Osteoblast (primary cell): ENCODE data around the gene PRELP. TPM values are rescaled to one million over a fixed set of nuclear protein-coding genes. Genes with fewer than 3 reads are reported as not detected.
A peak's percentile ranks its signal among the peaks of the same experiment; 100 is the strongest.

Experiments
- DNase-seq: peaks from one replicate; pipeline ENCODE4 v3.0.0; 2011; ENCODE audit warnings: low spot score, mixed read lengths; ENCODE audit not compliant: insufficient read length; ENCODE audit errors: missing footprints
- H2AFZ ChIP-seq: 2 replicates; pipeline ENCODE4 v1.6.0; 2011; ENCODE audit warnings: mild to moderate bottlenecking, low read length
- H3K27ac ChIP-seq: 2 replicates; pipeline ENCODE4 v1.5.1; 2011; ENCODE audit warnings: mild to moderate bottlenecking, low read depth, low read length, moderate library complexity
- H3K27me3 ChIP-seq: 2 replicates; pipeline ENCODE4 v1.6.0; 2012; ENCODE audit warnings: mild to moderate bottlenecking, control low read depth, inconsistent platforms, low read length, moderate library complexity; ENCODE audit not compliant: insufficient read depth
- H3K36me3 ChIP-seq: 2 replicates; pipeline ENCODE4 v1.5.1; 2011; ENCODE audit warnings: mild to moderate bottlenecking, low read length, control low read depth, moderate library complexity; ENCODE audit not compliant: insufficient read depth
- H3K4me1 ChIP-seq: 2 replicates; pipeline ENCODE4 v1.5.1; 2011; ENCODE audit warnings: mild to moderate bottlenecking, low read length, control low read depth, moderate library complexity; ENCODE audit not compliant: insufficient read depth
- H3K4me2 ChIP-seq: 2 replicates; pipeline ENCODE4 v1.6.0; 2011; ENCODE audit warnings: mild to moderate bottlenecking, low read length; ENCODE audit not compliant: insufficient read depth
- H3K4me3 ChIP-seq: fragments of 200-600 bp; sonication (generic); 3 replicates; pipeline ENCODE4 v1.5.1; 2012; ENCODE audit warnings: mild to moderate bottlenecking, low read length, inconsistent platforms; ENCODE audit not compliant: insufficient read depth
- H3K79me2 ChIP-seq: 2 replicates; pipeline ENCODE4 v1.6.0; 2012; ENCODE audit warnings: mild to moderate bottlenecking, low read length, control low read depth, inconsistent platforms; ENCODE audit not compliant: insufficient read depth
- H3K9me3 ChIP-seq: 2 replicates; pipeline ENCODE4 v1.5.1; 2011; ENCODE audit warnings: low read depth, low read length, control low read depth
- H4K20me1 ChIP-seq: 2 replicates; pipeline ENCODE4 v1.6.0; 2012; ENCODE audit warnings: mild to moderate bottlenecking, low read length, control low read depth; ENCODE audit not compliant: insufficient read depth
- CTCF ChIP-seq: IDR thresholded peaks from 2 replicates; pipeline ENCODE4 v1.5.1; 2011; ENCODE audit warnings: mild to moderate bottlenecking, low read depth, low read length, moderate library complexity; ENCODE audit errors: extremely low read depth
- total RNA-seq: library from RNA; depleted of rRNA; stranded (reverse); fragments of >200 nt; gene quantifications from 2 replicates; pipeline ENCODE4 v1.2.3, GENCODE V29; 2012

The PRELP gene
- total RNA-seq, 1 donor = 0.36 TPM

- Histone ChIP-seq H3K79me2 (no peaks in the 10 kb centered on the region), H3K4me1 (peaks cover 25% of the 10 kb centered on the region), H3K9me3 (no peaks in the 10 kb centered on the region), H3K27ac (no peak overlapping the region), H3K4me3 (no peak overlapping the region), H4K20me1 (no peaks in the 10 kb centered on the region), H2AFZ (no peak overlapping the region), H3K4me2 (no peak overlapping the region), H3K36me3 (no peaks in the 10 kb centered on the region), H3K27me3 (peaks cover 5% of the 10 kb centered on the region)
- DNase-seq = no peak
- TF ChIP-seq CTCF = no peak
These were observed 13.5 kb upstream of the PRELP start for GRCh38 chr1:203462143-203462542.

- Histone ChIP-seq H2AFZ (no peak overlapping the region), H4K20me1 (no peaks in the 10 kb centered on the region), H3K27ac (peak overlapping the region; percentile 24), H3K4me1 (peaks cover 28% of the 10 kb centered on the region), H3K36me3 (no peaks in the 10 kb centered on the region), H3K27me3 (peaks cover 5% of the 10 kb centered on the region), H3K4me3 (no peak overlapping the region), H3K9me3 (no peaks in the 10 kb centered on the region), H3K4me2 (peak overlapping the region; percentile 16), H3K79me2 (no peaks in the 10 kb centered on the region)
- no peak for DNase-seq
- TF ChIP-seq CTCF = no peak
These were observed 12.7 kb upstream of the PRELP start for GRCh38 chr1:203462878-203463277.

GRCh38 chr1:203463469-203464062, 12.0 kb upstream of the PRELP start:
- peaks cover 28% of the 10 kb centered on the region for H3K4me1 ChIP-seq
- no peaks in the 10 kb centered on the region for H3K36me3 ChIP-seq
- H2AFZ ChIP-seq = peak overlapping the region; percentile 83
- H3K79me2 ChIP-seq = no peaks in the 10 kb centered on the region
- H3K9me3 ChIP-seq = no peaks in the 10 kb centered on the region
- H3K4me3 ChIP-seq = no peak overlapping the region
- peaks cover 3% of the 10 kb centered on the region for H3K27me3 ChIP-seq
- DNase-seq = no peak
- no peaks in the 10 kb centered on the region for H4K20me1 ChIP-seq
- peak overlapping the region; percentile 28 for H3K4me2 ChIP-seq
- H3K27ac ChIP-seq = peak overlapping the region; percentile 24
- no peak for TF ChIP-seq CTCF

GRCh38 chr1:203464226-203464625, 11.4 kb upstream of the PRELP start:
- H2AFZ ChIP-seq = peak overlapping the region; percentile 83
- peak overlapping the region; percentile 28 for H3K4me2 ChIP-seq
- no peak for TF ChIP-seq CTCF

More at GRCh38 chr1:203464226-203464625, 11.4 kb upstream of the PRELP start:
- H3K27ac ChIP-seq = no peak overlapping the region
- DNase-seq = no peak
- peaks cover 28% of the 10 kb centered on the region for H3K4me1 ChIP-seq
- H4K20me1 ChIP-seq = no peaks in the 10 kb centered on the region
- H3K4me3 ChIP-seq = no peak overlapping the region
- H3K36me3 ChIP-seq = no peaks in the 10 kb centered on the region
- H3K79me2 ChIP-seq = no peaks in the 10 kb centered on the region
- H3K27me3 ChIP-seq = no peaks in the 10 kb centered on the region
- H3K9me3 ChIP-seq = no peaks in the 10 kb centered on the region
